ENCODE data around the gene ADA.

ADA gene

GRCh38 chr20:44600758-44601201, 50.7 kb downstream of the ADA start:
- DNase-seq (ENCODE audit: low read depth): no peak
- no peak for TF ChIP-seq POLR2A (IDR thresholded peaks at IDR 0.05; ENCODE audit: extremely low read depth, insufficient read length)
- TF ChIP-seq CTCF (IDR thresholded peaks at IDR 0.05; ENCODE audit: low read depth, low read length): no peak
- TF ChIP-seq MAX (IDR thresholded peaks at IDR 0.05; ENCODE audit: low read depth, low read length): no peak
- no peak for TF ChIP-seq MYC (IDR thresholded peaks at IDR 0.05; ENCODE audit: low read depth, low read length)
- no peak overlapping the region for H3K4me3 ChIP-seq (ENCODE audit: low read depth, low read length)

GRCh38 chr20:44600301-44600700, 51.2 kb downstream of the ADA start:
- DNase-seq (ENCODE audit: low read depth): no peak
- H3K4me3 ChIP-seq (ENCODE audit: low read depth, low read length): no peak overlapping the region
- TF ChIP-seq POLR2A (IDR thresholded peaks at IDR 0.05; ENCODE audit: extremely low read depth, insufficient read length): no peak
- no peak for TF ChIP-seq MYC (IDR thresholded peaks at IDR 0.05; ENCODE audit: low read depth, low read length)
- no peak for TF ChIP-seq MAX (IDR thresholded peaks at IDR 0.05; ENCODE audit: low read depth, low read length)
- TF ChIP-seq CTCF (IDR thresholded peaks at IDR 0.05; ENCODE audit: low read depth, low read length): no peak

GRCh38 chr20:44599715-44600114, 51.8 kb downstream of the ADA start:
- no peak overlapping the region for H3K4me3 ChIP-seq (ENCODE audit: low read depth, low read length)
- no peak for DNase-seq (ENCODE audit: low read depth)
- TF ChIP-seq MYC (IDR thresholded peaks at IDR 0.05; ENCODE audit: low read depth, low read length) (no peak), POLR2A (IDR thresholded peaks at IDR 0.05; ENCODE audit: extremely low read depth, insufficient read length) (no peak), MAX (IDR thresholded peaks at IDR 0.05; ENCODE audit: low read depth, low read length) (no peak), CTCF (IDR thresholded peaks at IDR 0.05; ENCODE audit: low read depth, low read length) (no peak)

- H3K4me3 ChIP-seq (ENCODE audit: low read depth, low read length): peak overlapping the region; percentile 25
- TF ChIP-seq MAX (IDR thresholded peaks at IDR 0.05; ENCODE audit: low read depth, low read length): peak; percentile 24; the same call in 1 of the 2 replicates
- TF ChIP-seq POLR2A (IDR thresholded peaks at IDR 0.05; ENCODE audit: extremely low read depth, insufficient read length): peak; percentile 22
- no peak for TF ChIP-seq MYC (IDR thresholded peaks at IDR 0.05; ENCODE audit: low read depth, low read length)
- peak; percentile 7 for TF ChIP-seq CTCF (IDR thresholded peaks at IDR 0.05; ENCODE audit: low read depth, low read length)
- peak; percentile 68 for DNase-seq (ENCODE audit: low read depth)
These were observed 52.8 kb downstream of the ADA start for GRCh38 chr20:44598423-44599305.

- TF ChIP-seq POLR2A (IDR thresholded peaks at IDR 0.05; ENCODE audit: extremely low read depth, insufficient read length) (no peak), CTCF (IDR thresholded peaks at IDR 0.05; ENCODE audit: low read depth, low read length) (no peak), MYC (IDR thresholded peaks at IDR 0.05; ENCODE audit: low read depth, low read length) (no peak), MAX (IDR thresholded peaks at IDR 0.05; ENCODE audit: low read depth, low read length) (no peak)
- DNase-seq (ENCODE audit: low read depth): no peak
- no peak overlapping the region for H3K4me3 ChIP-seq (ENCODE audit: low read depth, low read length)
These were observed 53.6 kb downstream of the ADA start for GRCh38 chr20:44597930-44598329.
